NK-92 (cell line): ENCODE data around the gene ATXN1L.
"Not testable (repeated sequence)": the region's sequence is repeated elsewhere in the genome, so short reads cannot be mapped to it uniquely, and the experiment has no call there.

Experiments
- DNase-seq: peaks from one replicate; lab custom pipeline; 2025; ENCODE audit not compliant: unreplicated experiment; lab: John Stamatoyannopoulos, UW

Gene ATXN1L

GRCh38 chr16:71894229-71894920 lies 48.6 kb downstream of the ATXN1L start:
- DNase-seq: no peak

DNA sequence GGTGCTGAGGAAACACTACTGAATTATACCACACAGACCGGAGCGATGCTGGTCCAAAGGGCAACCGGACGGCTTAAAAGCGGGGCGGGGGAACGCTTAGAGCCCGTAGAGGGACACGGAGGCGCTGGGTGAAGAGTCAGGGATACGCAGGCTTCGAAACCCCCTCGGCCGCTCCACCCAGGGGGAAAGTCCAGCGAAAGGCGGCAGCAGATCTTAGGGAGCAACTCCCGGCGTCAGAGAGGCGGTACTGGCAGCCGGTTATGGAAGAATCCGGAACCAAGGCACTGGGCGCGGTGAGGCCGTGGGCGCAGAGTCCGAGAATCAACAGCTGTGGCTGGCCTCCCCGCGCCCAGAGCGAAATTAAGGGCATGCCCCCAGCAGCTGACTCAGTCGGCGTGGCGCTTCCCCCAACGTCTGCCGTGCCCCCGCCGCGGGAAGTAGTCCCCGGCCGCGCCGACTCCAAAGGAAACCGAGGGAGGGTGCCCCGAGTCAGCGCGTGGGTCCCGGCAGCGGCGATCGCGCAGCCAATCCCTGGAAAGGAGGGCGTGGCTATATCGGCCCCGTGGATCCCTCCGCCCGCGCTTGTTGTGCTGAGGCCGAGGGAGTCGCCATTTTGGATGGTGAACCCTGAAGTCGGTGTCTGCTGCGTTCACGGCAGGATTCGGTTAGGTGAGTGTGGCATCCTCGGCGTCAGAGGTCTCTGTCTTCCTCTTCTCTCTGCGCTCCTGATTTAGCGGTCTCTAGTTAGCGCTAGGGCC lies 49.3 kb downstream of the ATXN1L start, which contains the start of gene IST1:
IST1 (plus strand) TSS at position 611 of the 758 bp plus-strand sequence. CDS start 20,110 bp downstream, outside the sequence.
- peak; percentile 87 for DNase-seq

- DNase-seq: no peak
These were observed 50.0 kb downstream of the ATXN1L start for GRCh38 chr16:71895679-71896365.

DNA sequence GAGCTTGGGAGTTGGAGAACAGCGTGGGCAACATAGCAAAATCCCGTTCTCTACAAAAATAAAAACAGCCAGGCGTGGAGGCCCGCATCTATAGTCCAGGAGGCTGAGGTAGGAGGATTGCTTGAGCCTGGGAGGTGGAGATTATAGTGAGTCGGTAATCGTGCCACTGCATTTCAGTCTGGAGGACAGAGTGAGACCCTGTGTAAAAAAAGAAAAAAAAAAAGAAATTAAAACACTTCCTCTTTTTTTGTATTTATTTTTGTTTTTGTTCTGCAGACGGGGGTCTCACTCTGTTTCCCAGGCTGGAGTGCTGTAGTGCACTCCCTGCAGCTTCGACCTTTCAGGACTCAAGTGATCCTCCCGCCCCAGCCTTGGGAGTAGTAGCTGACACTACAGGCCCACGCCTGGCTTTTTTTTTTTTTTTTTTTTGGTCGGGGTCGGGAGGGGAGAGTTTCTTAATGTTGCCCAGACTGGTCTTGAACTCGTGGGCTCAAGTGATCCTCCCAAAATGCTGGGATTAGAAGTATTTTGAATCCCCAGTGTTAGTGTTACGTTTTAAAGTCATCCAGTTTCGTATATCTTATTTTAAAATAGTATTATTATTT lies 51.1 kb downstream of the ATXN1L start:
- DNase-seq: no peak

GRCh38 chr16:71899171-71899570 lies 53.4 kb downstream of the ATXN1L start:
- no peak for DNase-seq

- no peak for DNase-seq
These were observed 57.0 kb downstream of the ATXN1L start for GRCh38 chr16:71902656-71903365.

GRCh38 chr16:71903608-71904007 lies 57.8 kb downstream of the ATXN1L start:
- DNase-seq: no peak

DNA sequence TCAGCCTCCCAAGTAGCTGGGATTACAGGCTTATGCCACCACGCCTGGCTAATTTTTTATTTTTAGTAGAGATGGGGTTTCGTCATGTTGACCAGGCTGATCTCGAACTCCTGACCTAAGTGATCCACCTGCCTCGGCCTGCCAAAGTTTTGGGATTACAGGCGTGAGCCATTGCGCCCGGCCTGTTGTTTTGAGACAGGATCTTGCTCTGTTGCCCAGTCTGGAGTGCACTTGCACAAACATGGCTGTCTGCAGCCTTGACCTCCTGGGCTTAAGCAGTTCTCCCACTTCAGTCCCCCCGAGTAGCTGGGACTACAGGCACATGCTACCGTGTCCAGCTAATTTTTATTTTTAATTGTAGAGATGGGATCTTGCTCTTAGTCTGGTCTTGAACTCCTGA lies 58.5 kb downstream of the ATXN1L start:
- no peak for DNase-seq

- DNase-seq: not testable (repeated sequence)
These were observed 60.0 kb downstream of the ATXN1L start for GRCh38 chr16:71905765-71906164.
